K562 (cell line): ENCODE results near the gene GNAQ.

Experiments
- CEBPG ChIP-seq, 3 experiments: fragments of 200-800 bp in 1 of 3; sonication (Bioruptor generic) in 1 of 3; sonication (generic) in 1 of 3; formaldehyde crosslinking in 1 of 3; IDR thresholded peaks in 2 of 3; conservative IDR thresholded peaks in 1 of 3; 2 replicates each; pipeline versions ENCODE4 v1.6.1 to v1.8.0; 2016 to 2022; ENCODE audit warnings: missing compliant biosample characterization in 2 of 3, missing genetic modification characterization in 2 of 3, mild to moderate bottlenecking in 1 of 3, missing genetic modification reagents in 1 of 3
- CHD2 ChIP-seq: IDR thresholded peaks from 2 replicates; pipeline ENCODE4 v1.6.1; 2011; ENCODE audit warnings: low read depth, low read length
- EZH2 ChIP-seq: IDR thresholded peaks from 2 replicates; pipeline ENCODE4 v1.6.1; 2012; ENCODE audit warnings: low read depth, mild to moderate bottlenecking, inconsistent platforms, low read length, borderline replicate concordance
- FOS ChIP-seq: IDR thresholded peaks from 3 replicates; pipeline ENCODE4 v1.6.1; 2011; ENCODE audit not compliant: insufficient read length; ENCODE audit errors: extremely low read depth
- HNRNPL ChIP-seq: fragments of 200-400 bp; formaldehyde crosslinking; IDR thresholded peaks from 2 replicates; pipeline ENCODE4 v1.6.1; 2017; ENCODE audit warnings: low read depth, mild to moderate bottlenecking, low read length
- NFXL1 ChIP-seq: fragments of 450-650 bp; formaldehyde crosslinking; IDR thresholded peaks from 2 replicates; pipeline ENCODE4 v1.4.0; 2021; ENCODE audit warnings: mild to moderate bottlenecking
- POLR2A ChIP-seq: fragments of 450-650 bp; conservative IDR thresholded peaks from 2 replicates; pipeline ENCODE4 v1.6.1; 2016
- RBM39 ChIP-seq: fragments of 200-400 bp; formaldehyde crosslinking; optimal IDR thresholded peaks from 2 replicates; pipeline ENCODE3; 2018; ENCODE audit warnings: low read depth, low read length
- RFX5 ChIP-seq: IDR thresholded peaks from 2 replicates; pipeline ENCODE4 v1.6.1; 2011; ENCODE audit warnings: low read depth, mild to moderate bottlenecking, improper control_type of control experiment, low read length
- TRIM24 ChIP-seq, 2 experiments: fragments of 450-650 bp; IDR thresholded peaks; 2 replicates each; pipeline ENCODE4 v1.6.1; 2016
- ZNF140 ChIP-seq: fragments of 250-450 bp; sonication (Bioruptor Pico); IDR thresholded peaks from 2 replicates; pipeline ENCODE4 v1.8.0; 2021; ENCODE audit warnings: moderate library complexity, mild to moderate bottlenecking, inconsistent platforms
- ZNF766 ChIP-seq: fragments of 200-800 bp; sonication (Bioruptor generic); conservative IDR thresholded peaks from 2 replicates; pipeline ENCODE4 v1.6.1; 2016; ENCODE audit warnings: missing genetic modification characterization, missing compliant biosample characterization
- TF ChIP-seq, protein P1 (sequence below): fragments of 450-650 bp; IDR thresholded peaks from 2 replicates; pipeline ENCODE4 v1.6.1; 2016; ENCODE audit warnings: antibody characterized with exemption
- TF ChIP-seq, protein P2 (sequence below), 2 experiments: fragments of 450-650 bp; formaldehyde crosslinking in 1 of 2; IDR thresholded peaks; 2 replicates each; pipeline versions ENCODE4 v1.4.0 to v1.6.1; 2014 to 2020; ENCODE audit warnings: mild to moderate bottlenecking in 2 of 2, borderline replicate concordance in 1 of 2, low read depth in 1 of 2

DNA sequence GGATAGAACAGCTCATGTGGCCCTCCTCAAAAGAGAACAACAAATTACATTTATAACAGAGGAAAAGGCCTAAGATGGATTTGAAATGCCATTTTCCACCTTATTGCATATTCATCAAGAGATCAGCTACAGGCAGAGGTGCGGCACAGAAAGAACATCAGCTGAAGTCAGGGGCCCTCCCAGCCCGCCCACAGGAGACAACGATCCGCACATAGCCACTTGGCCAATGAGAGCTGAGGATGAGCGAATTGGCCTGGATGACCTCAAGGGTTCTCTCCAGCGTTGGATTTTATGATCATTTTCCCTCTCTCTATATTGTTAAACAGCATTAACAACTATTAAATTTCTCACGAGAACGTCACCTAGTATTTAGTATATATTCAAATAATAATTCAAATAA lies 97.6 kb downstream of the GNAQ start:
- no peak for TF ChIP-seq POLR2A
- no peak for TF ChIP-seq HNRNPL
- TF ChIP-seq, protein P1, sequence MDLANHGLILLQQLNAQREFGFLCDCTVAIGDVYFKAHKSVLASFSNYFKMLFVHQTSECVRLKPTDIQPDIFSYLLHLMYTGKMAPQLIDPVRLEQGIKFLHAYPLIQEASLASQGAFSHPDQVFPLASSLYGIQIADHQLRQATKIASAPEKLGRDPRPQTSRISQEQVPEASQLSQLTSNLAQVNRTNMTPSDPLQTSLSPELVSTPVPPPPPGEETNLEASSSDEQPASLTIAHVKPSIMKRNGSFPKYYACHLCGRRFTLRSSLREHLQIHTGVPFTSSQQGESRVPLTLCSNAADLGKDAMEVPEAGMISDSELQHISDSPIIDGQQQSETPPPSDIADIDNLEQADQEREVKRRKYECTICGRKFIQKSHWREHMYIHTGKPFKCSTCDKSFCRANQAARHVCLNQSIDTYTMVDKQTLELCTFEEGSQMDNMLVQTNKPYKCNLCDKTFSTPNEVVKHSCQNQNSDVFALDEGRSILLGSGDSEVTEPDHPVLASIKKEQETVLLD = no peak
- TF ChIP-seq CEBPG (CRISPR knock-in tag; IDR thresholded peaks at IDR 0.05) = no peak
- no peak for TF ChIP-seq CEBPG (tag; conservative IDR thresholded peaks at IDR 0.05 in 1 of 2, IDR thresholded peaks at IDR 0.05 in 1 of 2)
- TF ChIP-seq, protein P2, sequence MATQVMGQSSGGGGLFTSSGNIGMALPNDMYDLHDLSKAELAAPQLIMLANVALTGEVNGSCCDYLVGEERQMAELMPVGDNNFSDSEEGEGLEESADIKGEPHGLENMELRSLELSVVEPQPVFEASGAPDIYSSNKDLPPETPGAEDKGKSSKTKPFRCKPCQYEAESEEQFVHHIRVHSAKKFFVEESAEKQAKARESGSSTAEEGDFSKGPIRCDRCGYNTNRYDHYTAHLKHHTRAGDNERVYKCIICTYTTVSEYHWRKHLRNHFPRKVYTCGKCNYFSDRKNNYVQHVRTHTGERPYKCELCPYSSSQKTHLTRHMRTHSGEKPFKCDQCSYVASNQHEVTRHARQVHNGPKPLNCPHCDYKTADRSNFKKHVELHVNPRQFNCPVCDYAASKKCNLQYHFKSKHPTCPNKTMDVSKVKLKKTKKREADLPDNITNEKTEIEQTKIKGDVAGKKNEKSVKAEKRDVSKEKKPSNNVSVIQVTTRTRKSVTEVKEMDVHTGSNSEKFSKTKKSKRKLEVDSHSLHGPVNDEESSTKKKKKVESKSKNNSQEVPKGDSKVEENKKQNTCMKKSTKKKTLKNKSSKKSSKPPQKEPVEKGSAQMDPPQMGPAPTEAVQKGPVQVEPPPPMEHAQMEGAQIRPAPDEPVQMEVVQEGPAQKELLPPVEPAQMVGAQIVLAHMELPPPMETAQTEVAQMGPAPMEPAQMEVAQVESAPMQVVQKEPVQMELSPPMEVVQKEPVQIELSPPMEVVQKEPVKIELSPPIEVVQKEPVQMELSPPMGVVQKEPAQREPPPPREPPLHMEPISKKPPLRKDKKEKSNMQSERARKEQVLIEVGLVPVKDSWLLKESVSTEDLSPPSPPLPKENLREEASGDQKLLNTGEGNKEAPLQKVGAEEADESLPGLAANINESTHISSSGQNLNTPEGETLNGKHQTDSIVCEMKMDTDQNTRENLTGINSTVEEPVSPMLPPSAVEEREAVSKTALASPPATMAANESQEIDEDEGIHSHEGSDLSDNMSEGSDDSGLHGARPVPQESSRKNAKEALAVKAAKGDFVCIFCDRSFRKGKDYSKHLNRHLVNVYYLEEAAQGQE (IDR thresholded peaks at IDR 0.05; ENCODE audit: borderline replicate concordance) = no peak
- TF ChIP-seq, protein P2 (CRISPR knock-in tag; IDR thresholded peaks at IDR 0.05; ENCODE audit: low read depth) = no peak
- no peak for TF ChIP-seq CHD2
- no peak for TF ChIP-seq ZNF140 (CRISPR knock-in tag)
- TF ChIP-seq TRIM24 (IDR thresholded peaks at IDR 0.05) = no peak
- TF ChIP-seq ZNF766 (CRISPR knock-in tag) = no peak
- TF ChIP-seq RBM39 = no peak
- no peak for TF ChIP-seq EZH2
- no peak for TF ChIP-seq NFXL1
- no peak for TF ChIP-seq FOS
- TF ChIP-seq RFX5 = no peak
